Iris pigment epithelial cell (primary cell): ENCODE data around the gene SPAG6.

Experiments
- DNase-seq: peaks from one replicate; pipeline ENCODE4 v3.0.0-alpha.2; 2011; ENCODE audit warnings: low read depth

Gene SPAG6

DNA sequence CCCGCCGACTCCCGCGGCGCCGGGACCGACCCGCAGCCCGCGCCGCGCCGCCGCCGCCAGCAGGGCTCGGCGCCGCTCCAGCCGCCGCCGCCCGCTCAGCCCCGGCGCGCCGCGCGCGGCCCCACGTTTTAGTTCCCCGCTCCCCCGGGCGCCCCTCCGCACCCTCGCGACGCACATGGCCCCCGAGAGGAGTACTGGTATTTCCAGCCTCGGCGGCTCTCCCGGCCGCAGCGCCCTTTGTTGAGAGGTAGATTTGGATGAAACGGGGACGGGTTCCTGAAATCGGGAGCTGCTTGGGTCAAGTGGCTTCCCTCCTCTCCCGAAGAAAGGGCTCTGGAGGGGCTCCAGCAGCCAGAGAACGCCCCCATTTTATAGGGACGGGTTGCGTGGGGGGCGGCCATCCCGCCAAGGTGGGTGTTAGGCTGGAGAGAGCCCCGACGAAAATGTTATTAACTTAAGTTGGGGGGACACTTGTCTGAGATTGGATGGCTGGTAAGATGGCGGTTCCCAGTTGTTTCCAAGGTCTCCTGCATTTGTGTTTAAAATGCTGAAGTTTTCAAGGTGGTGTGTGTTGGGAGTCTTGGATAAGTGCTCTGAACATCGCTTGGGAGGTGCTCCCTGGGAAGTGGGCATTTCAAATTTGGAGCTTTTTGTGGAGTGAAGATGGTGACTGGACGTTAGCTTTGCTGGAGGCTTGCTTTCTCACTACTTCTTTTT lies 23.2 kb upstream of the SPAG6 start:
- DNase-seq = no peak

GRCh38 chr10:22322641-22323160 lies 22.6 kb upstream of the SPAG6 start:
- DNase-seq = no peak

GRCh38 chr10:22323538-22324305 lies 21.6 kb upstream of the SPAG6 start:
- DNase-seq = no peak

DNA sequence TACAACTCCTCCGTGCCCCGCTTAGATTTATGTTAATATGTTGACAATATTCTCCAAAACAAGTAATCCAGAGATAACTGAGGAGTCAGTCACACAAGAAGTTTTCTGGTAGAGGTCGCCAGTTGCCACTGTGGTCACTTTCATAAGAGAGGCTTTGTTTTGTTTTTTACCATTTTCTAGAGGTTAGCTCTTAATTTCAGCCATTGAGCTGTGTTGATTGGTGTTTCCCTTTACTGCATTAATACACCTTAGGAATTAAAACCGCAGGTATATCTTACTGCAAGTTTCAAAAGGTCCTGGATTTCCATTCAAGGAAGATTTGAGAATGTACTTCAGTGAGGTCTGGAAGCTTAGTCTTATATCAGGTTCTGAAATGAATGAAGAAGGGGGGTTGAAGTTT lies 20.9 kb upstream of the SPAG6 start:
- no peak for DNase-seq

GRCh38 chr10:22324893-22325271 lies 20.4 kb upstream of the SPAG6 start:
- no peak for DNase-seq

DNA sequence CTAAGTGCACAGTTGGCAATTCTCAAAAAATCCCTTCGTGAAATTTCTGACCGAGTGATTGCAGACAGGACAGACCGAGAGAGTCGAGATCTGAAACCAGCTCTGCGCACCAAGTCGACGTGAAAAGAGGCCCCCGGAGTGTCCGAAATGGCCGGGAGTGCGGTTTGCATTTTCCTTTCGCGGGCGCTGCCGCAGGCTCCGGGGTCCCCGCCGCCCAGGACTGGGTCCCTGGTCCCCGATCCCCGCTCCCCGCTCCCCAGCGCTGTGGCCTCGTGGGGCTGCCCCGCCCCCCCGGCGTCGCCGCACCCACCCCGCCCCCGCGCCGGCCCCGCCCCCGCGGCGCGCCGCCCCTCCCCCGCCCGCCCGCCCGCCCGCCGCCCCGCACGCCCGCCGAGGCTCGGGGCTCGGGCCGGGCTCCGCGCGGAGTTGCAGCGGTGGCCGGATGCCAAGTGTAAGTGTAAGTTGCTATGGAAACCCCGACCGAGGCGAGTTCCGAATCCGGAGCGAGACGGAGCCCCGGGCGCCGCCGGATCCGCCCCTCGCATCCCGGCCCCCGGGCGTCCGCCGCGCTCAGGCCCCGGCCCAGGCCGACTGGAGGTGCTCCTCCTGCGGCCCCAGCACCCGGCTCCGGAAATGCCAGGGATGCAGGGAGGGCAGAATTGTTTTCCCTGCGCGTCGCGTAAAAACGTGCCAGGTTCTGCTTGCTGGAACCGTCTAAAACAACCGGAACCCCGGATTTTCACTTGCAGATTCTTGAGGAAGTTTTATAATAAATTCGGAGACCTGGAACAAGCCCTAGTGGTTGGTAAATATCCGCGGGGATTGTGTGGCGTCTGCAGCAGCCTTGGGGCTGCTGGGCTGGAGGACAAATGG lies 19.8 kb upstream of the SPAG6 start:
- peak; percentile 61 for DNase-seq

GRCh38 chr10:22326145-22326702 lies 19.1 kb upstream of the SPAG6 start:
- DNase-seq = no peak

DNA sequence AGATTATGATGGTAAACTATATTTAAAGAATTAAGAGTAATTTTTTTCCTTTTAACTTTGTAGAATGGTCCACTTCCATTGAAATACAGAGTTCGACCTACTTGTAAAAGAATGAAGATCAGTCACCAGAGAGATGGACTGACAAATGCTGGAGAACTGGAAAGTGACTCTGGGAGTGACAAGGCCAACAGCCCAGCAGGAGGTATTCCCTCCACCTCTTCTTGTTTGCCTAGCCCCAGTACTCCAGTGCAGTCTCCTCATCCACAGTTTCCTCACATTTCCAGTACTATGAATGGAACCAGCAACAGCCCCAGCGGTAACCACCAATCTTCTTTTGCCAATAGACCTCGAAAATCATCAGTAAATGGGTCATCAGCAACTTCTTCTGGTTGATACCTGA lies 16.1 kb upstream of the SPAG6 start:
- no peak for DNase-seq

GRCh38 chr10:22332116-22332692 lies 13.1 kb upstream of the SPAG6 start:
- DNase-seq = no peak

DNA sequence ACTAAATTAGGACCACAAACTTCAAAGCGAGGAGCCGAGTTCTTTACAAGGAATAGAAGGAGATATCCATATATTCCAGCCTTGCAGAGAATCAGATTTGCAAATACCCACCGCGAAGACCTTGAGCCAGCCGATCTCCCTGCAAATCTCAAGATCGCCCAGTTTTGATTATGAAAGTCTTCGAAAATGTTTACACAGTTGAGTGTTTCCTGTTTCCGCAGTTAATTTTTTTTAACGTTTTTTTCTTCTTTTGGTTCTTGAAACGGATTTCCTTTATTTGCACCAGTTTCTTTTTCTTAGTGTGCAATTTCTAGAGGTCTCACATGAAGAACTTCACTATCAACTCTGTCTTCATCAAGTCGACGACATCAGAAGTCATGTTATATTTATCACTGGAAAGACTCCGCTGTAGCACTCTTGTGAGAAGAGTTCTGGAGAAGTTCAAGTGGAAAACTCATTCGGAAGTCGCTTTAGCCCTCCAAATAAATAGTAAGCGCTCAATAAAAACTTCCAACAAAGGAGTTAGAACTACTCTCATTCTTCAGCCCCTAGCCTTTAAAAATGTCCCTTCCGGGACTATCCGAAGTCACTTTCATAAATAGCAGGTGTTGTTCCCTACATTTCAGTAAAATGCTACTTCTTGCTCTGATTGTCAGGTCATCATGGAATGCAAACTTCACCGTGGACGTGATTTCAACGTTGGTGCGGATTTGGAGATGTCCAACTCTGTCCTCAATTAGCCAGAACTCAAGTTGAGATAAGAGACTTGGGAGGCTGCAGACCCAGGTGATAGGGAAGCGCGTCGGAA lies 11.9 kb upstream of the SPAG6 start:
- no peak for DNase-seq

DNA sequence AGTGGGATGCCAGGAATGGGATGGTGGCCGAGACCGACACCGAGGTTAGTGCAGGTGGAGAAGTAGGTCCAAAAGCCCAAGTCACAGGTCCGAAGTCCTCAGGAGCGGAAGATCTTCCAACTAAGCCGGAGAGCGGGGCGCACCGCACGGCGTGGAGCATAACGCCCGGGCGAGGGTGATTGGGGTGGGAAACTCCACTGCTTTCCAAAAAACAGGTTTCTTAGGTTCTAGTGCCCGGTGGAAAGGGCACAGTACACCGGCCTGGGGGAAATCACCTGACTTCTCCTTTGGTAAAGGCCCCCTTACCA lies 11.4 kb upstream of the SPAG6 start:
- DNase-seq = no peak

GRCh38 chr10:22334414-22335172 lies 10.7 kb upstream of the SPAG6 start:
- DNase-seq = no peak

GRCh38 chr10:22335173-22335933 lies 9.9 kb upstream of the SPAG6 start:
- DNase-seq = peak; percentile 33

GRCh38 chr10:22338185-22338900 lies 7.0 kb upstream of the SPAG6 start:
- DNase-seq = no peak

- no peak for DNase-seq
Observed at GRCh38 chr10:22338931-22339330, 6.4 kb upstream of the SPAG6 start.

DNA sequence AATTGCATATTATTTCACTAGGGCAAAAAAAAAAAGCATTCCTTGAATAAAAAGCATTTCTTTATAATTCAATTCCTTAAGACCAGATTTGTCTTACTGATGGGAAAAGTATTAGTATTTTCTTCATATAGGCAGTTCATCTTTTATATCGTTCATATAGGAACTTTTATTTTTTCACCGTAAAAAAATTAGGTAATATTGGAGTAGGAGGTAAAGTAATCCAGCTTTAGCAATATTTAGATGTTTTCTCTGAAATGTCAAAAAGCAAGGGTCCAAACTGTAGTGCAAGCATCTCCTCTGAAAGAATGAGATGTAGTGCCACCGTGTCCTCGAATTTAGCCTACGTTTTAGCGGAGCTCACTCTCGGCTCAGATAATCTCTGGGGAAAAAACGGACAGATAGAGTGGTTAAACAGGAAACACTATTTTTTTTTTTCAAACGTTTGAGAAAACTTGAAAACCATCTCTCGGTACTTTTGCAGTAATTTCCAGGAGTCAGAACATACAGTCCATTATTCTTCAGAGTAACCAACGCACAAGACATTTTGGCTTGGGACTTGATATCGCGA lies 5.5 kb upstream of the SPAG6 start:
- no peak for DNase-seq

GRCh38 chr10:22340329-22341189 lies 4.7 kb upstream of the SPAG6 start:
- DNase-seq = peak; percentile 75
